OCI-LY7 (cell line): ENCODE measurements around the gene IQCE. TPM values are rescaled to one million over a fixed set of nuclear protein-coding genes. Genes with fewer than 3 reads are reported as not detected.

ENCODE experiments used
- BruUV-seq: library from RNA; stranded (reverse); fragments of 400-500 nt; replicated peaks from 2 replicates; lab custom pipeline; 2021; lab: Mats Ljungman, UMichigan
- CTCF ChIA-PET: fragments of 300-600 bp; sonication (Branson Sonifier 250); formaldehyde crosslinking; loops from one replicate; lab custom pipeline; 2022; ENCODE audit warnings: antibody characterized with exemption; ENCODE audit not compliant: unreplicated experiment; lab: Charles Lee
- POLR2A ChIA-PET: fragments of 300-600 bp; sonication (Branson Sonifier 250); formaldehyde crosslinking; loops from one replicate; lab custom pipeline; 2022; ENCODE audit warnings: antibody characterized with exemption; lab: Charles Lee
- DNase-seq: peaks from one replicate; pipeline ENCODE4 v3.0.0-alpha.2; 2015; ENCODE audit warnings: low spot score
- H2AFZ ChIP-seq: fragments of 200-600 bp; sonication (generic), shearing (Covaris generic); 2 replicates; pipeline ENCODE4 v1.6.1; 2014; ENCODE audit warnings: mild to moderate bottlenecking, antibody characterized with exemption, low read length, moderate library complexity
- H3K27ac ChIP-seq: fragments of 200-600 bp; sonication (generic); 2 replicates; pipeline ENCODE4 v1.5.1; 2014; ENCODE audit warnings: mixed run types, low read depth, mild to moderate bottlenecking, moderate library complexity, low read length, inconsistent platforms; ENCODE audit not compliant: poor library complexity, severe bottlenecking
- H3K36me3 ChIP-seq: fragments of 200-600 bp; sonication (generic); 2 replicates; pipeline ENCODE4 v1.6.1; 2014; ENCODE audit warnings: mild to moderate bottlenecking, antibody characterized with exemption, low read length, moderate library complexity, mixed read lengths; ENCODE audit not compliant: insufficient read depth
- H3K4me1 ChIP-seq: fragments of 200-600 bp; sonication (generic); 2 replicates; pipeline ENCODE4 v1.5.1; 2014; ENCODE audit warnings: mild to moderate bottlenecking, low read length; ENCODE audit not compliant: insufficient read depth, poor library complexity, severe bottlenecking
- H3K4me2 ChIP-seq: fragments of 200-600 bp; sonication (generic); 2 replicates; pipeline ENCODE4 v1.6.1; 2014; ENCODE audit warnings: mild to moderate bottlenecking, low read length
- H3K4me3 ChIP-seq: fragments of 200-600 bp; sonication (generic); 2 replicates; pipeline ENCODE4 v1.5.1; 2014; ENCODE audit warnings: mild to moderate bottlenecking, low read depth, low read length; ENCODE audit not compliant: poor library complexity, severe bottlenecking
- H3K79me2 ChIP-seq: fragments of 200-600 bp; sonication (generic); 2 replicates; pipeline ENCODE4 v1.6.1; 2016; ENCODE audit warnings: low read depth, mild to moderate bottlenecking, low read length, moderate library complexity, mixed read lengths; ENCODE audit not compliant: insufficient read depth
- H3K9me2 ChIP-seq: fragments of 200-600 bp; sonication (generic); 2 replicates; pipeline ENCODE4 v1.6.1; 2016; ENCODE audit warnings: mild to moderate bottlenecking, low read length, mixed read lengths; ENCODE audit not compliant: insufficient read depth
- H3K9me3 ChIP-seq: fragments of 200-600 bp; sonication (generic); 2 replicates; pipeline ENCODE4 v1.6.1; 2014; ENCODE audit warnings: mild to moderate bottlenecking, mixed run types, low read length, mixed read lengths
- H4K20me1 ChIP-seq: fragments of 200-600 bp; sonication (generic); 2 replicates; pipeline ENCODE4 v1.6.1; 2014; ENCODE audit warnings: mild to moderate bottlenecking, antibody characterized with exemption, low read length, moderate library complexity, mixed read lengths; ENCODE audit not compliant: insufficient read depth
- CTCF ChIP-seq: fragments of 200-600 bp; sonication (generic); conservative IDR thresholded peaks from 2 replicates; pipeline ENCODE4 v1.5.1; 2014; ENCODE audit warnings: mild to moderate bottlenecking, antibody characterized with exemption, low read length, moderate library complexity, mixed read lengths
- EZH2phosphoT487 ChIP-seq: fragments of 200-600 bp; sonication (generic); IDR thresholded peaks from 2 replicates; pipeline ENCODE4 v1.6.1; 2018; ENCODE audit warnings: low read depth, borderline replicate concordance, mild to moderate bottlenecking, mixed run types, antibody characterized with exemption, low read length, moderate library complexity, mixed read lengths
- intact Hi-C: fragments of 100-400 bp; cut with micrococcal nuclease; formaldehyde crosslinking; loops from one replicate; pipeline ENCODE4 v1.10.0; 2022; ENCODE audit not compliant: unreplicated experiment
- total RNA-seq, 2 experiments: library from RNA; depleted of rRNA in 1 of 2; stranded (reverse); fragments of >200 nt in 1 of 2; shearing (Covaris generic) in 1 of 2; gene quantifications; 2 replicates each; pipeline ENCODE4 v1.2.3, GENCODE V29; 2014 to 2022

Gene IQCE
- total RNA-seq, 2 experiments from 2014 or later, result 6.2 to 6.6 TPM

- Histone ChIP-seq H3K79me2 (no peaks in the 10 kb centered on the region), H3K9me2 (no peaks in the 10 kb centered on the region), H4K20me1 (no peaks in the 10 kb centered on the region), H3K36me3 (no peaks in the 10 kb centered on the region), H3K9me3 (no peaks in the 10 kb centered on the region), H2AFZ (peak overlapping the region; percentile 52; the same call in 1 of the 2 replicates), H3K4me3 (peak overlapping the region; percentile 67), H3K27ac (peak overlapping the region; percentile 90), H3K4me2 (peak overlapping the region; percentile 90), H3K4me1 (peaks cover 64% of the 10 kb centered on the region)
- POLR2A ChIA-PET, result interaction anchor here (0.6 to 2.1 kb wide), 8 partner anchors 9 to 238 kb away, joined by 3 to 13 read pairs (median 4); partner anchors contain the start of gene TTYH3
- CTCF ChIA-PET, result interaction anchor here (1.0 to 1.9 kb wide), 3 partner anchors 9 to 66 kb away, joined by 4 to 10 read pairs (median 5); no protein-coding TSS in a partner anchor
- TF ChIP-seq CTCF (no peak), EZH2phosphoT487 (no peak)
- intact Hi-C loops, result loop anchor here (1.0 to 2.0 kb wide), 3 partner anchors 32 to 89 kb away; partner anchors contain the start of gene BRAT1
- no TSS peak for BruUV-seq
- no peak for DNase-seq
Observed at GRCh38 chr7:2644562-2645273, 85.9 kb downstream of the IQCE start.

- Histone ChIP-seq H3K4me1 (peaks cover 64% of the 10 kb centered on the region), H3K27ac (peak overlapping the region; percentile 90), H2AFZ (peak overlapping the region; percentile 52; the same call in 1 of the 2 replicates), H3K9me3 (no peaks in the 10 kb centered on the region), H3K4me2 (peak overlapping the region; percentile 90), H3K36me3 (no peaks in the 10 kb centered on the region), H3K4me3 (peak overlapping the region; percentile 67), H3K9me2 (no peaks in the 10 kb centered on the region), H3K79me2 (no peaks in the 10 kb centered on the region), H4K20me1 (no peaks in the 10 kb centered on the region)
- ChIA-PET CTCF (interaction anchor here (1.1 to 1.9 kb wide), 2 partner anchors 9 to 65 kb away, joined by 4 to 10 read pairs; no protein-coding TSS in a partner anchor), POLR2A (interaction anchor here (0.6 to 2.1 kb wide), 7 partner anchors 14 to 239 kb away, joined by 3 to 13 read pairs (median 4); partner anchors contain the start of gene TTYH3)
- TSS peak; percentile 93 for BruUV-seq
- no peak for TF ChIP-seq CTCF
- TF ChIP-seq EZH2phosphoT487, result no peak
- intact Hi-C loops, result loop anchor here (1.0 to 2.0 kb wide), 3 partner anchors 33 to 90 kb away; partner anchors contain the start of gene BRAT1
- peak; percentile 89 for DNase-seq
Observed at GRCh38 chr7:2645274-2645868, 86.6 kb downstream of the IQCE start.
